Measurements from ENCODE around the gene HMGN1. TPM values are rescaled to one million over a fixed set of nuclear protein-coding genes. Genes with fewer than 3 reads are reported as not detected.

The HMGN1 gene
- total RNA-seq, 1 experiment from 2014 or later: 201 TPM

DNA sequence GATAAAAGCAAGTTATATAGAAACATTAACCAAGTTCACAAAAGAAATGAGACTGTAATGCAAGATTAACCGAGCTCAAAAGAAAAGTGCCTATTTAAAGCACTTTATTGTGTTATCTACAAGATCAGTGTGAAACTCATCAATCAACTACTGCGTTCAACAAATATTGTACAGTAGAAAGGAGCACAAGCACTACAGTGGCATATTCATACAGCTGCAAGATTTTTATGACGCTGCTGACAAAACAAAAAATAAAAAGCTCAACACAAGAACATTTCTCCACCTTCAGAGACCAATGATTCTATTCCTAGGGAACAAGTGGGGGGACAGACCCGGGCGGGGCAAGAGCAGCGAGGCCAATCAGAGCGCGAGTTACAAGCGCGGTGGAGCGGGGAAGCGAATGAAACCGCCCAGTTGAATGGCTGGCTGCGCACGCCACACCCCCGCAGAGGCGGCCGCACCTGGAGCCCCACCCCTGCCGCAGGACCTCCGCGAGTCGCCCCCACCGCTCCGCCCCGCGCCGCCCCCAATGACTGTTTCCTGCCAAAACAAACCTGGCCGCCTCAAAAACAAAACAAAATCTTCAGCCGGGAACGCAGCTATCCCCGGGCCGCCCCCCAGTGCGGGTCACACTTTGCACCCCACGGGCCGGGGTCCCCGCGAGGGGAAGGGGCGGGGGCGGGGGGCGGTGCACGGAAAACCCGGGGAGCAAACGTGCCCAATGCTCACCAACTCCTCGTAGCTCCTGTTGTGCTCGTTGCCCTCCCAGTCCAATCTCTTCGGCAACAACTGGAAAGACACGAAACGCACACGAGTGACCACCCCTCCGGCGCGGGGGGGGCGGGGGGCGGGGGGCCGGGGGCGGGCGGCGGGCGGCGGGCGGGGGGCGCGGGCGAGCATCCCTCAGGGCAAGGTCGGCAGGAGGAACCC is 36.5 kb downstream of the HMGN1 start:
- peak; percentile 72 for DNase-seq (ENCODE audit: extremely low read depth, low read depth)

DNA sequence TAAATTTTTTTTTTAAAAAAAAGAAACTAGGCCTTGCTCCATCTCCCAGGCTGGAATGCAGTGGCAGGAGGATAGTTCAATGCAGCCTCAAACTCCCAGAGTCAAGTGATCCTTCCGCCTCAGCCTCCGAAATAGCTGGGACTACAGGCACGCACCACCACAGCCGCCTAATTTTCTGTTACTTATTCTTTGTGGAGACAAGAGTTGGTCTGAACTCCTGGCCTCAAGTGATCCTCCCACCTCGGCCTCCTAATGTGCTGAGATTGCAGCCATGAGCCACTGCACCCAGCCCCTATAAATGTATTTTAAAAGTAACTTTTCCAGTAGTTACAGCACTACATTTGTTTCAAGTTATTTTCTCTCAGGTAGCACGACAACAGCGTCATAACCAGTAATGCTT is 37.7 kb downstream of the HMGN1 start:
- DNase-seq (ENCODE audit: extremely low read depth, low read depth): no peak

DNA sequence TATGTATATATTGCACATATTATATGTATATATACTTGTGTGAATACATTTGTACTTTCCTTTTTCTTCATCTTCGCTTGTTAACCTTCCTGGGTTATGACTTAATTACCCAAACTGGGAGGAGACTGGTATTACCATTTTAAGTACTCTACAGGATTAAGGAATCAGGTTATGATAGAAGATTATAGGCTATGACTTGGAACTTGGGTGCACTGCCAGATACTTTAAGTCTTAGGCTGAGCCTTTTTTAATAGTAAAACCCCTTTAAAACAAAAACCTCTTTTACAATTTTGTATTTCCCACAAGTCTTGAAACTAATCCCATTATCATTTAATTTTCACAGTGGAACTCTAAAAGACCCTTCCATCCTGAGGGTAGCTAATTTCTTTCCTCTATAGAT is 41.4 kb downstream of the HMGN1 start:
- no peak for DNase-seq (ENCODE audit: extremely low read depth, low read depth)

DNA sequence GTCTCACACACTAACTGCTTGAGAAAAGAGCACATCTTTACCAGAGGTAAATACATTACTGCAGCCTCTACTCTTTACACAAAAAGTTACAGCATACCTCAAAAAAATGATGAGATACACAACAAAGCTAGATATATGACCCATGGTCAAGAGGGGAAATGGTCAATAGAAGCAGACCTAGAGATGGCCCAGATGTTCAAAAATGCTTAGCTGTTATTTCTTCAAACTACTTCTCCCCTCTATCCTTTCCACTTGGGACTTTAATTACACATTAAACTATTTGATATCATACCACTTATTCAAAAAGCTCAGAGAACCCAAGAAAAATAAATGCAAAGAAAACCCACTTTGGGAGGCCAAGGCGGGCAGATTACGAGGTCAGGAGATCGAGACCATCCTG is 48.3 kb downstream of the HMGN1 start:
- no peak for DNase-seq (ENCODE audit: extremely low read depth, low read depth)

DNA sequence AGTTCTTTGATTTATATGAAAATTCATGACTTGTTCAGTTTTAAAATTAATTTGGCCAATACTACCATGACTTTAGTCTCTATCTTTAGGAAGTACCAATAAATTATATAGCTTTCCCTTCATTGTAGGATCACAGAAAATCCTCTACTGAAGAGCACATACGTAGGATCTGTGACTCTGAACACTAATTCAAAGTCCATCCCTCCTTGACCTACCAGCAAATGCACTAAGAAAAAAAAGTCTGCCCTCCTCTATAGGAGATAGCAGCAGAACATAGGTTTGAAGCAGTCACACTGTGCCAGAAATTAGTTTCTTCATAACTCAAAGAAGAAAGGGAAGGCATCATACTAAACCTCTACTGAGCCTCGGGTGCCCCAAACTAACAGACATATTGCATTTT is 52.0 kb downstream of the HMGN1 start:
- DNase-seq (ENCODE audit: extremely low read depth, low read depth): no peak

Small RNA genes within 50 kb of the gene (small RNA-seq; reads per million reads assigned to genes)
- 0 reads per million in 2 experiments for gene RF00019

Other genes with a start within 250 kb of the HMGN1 start
- 76.7 and 78.5 TPM in 2 replicates for gene PSMG1, start 165.6 kb downstream of the HMGN1 start, total RNA-seq (2014; rRNA removed; shearing (Covaris generic))
- 39.2 and 44.2 TPM in 2 replicates for gene BRWD1, start 35.5 kb downstream of the HMGN1 start, total RNA-seq (2014; rRNA removed; shearing (Covaris generic))
- gene LCA5L, start 96.7 kb upstream of the HMGN1 start, total RNA-seq (2014; rRNA removed; shearing (Covaris generic)): 2.7 and 3.0 TPM in 2 replicates
- 4.0 and 4.3 TPM in 2 replicates for gene SH3BGR, start 102.9 kb upstream of the HMGN1 start, total RNA-seq (2014; rRNA removed; shearing (Covaris generic))

All from NCI-H460 (cell line).